H9 (cell line): ENCODE measurements around the gene OR5H6. TPM values are rescaled to one million over a fixed set of nuclear protein-coding genes. Genes with fewer than 3 reads are reported as not detected.

ENCODE experiments used
- DNase-seq: peaks from one replicate; pipeline ENCODE4 v3.0.0-alpha.2; 2017
- H2AFZ ChIP-seq: one replicate; pipeline ENCODE4 v1.6.1; 2013; ENCODE audit warnings: mild to moderate bottlenecking, low read length, control low read depth, moderate library complexity
- H2AK5ac ChIP-seq: 2 replicates; pipeline ENCODE4 v1.6.1; 2013; ENCODE audit warnings: low read length, control low read depth, mixed read lengths; ENCODE audit not compliant: insufficient read length
- H2BK120ac ChIP-seq: one replicate; pipeline ENCODE4 v1.6.1; 2013; ENCODE audit warnings: low read depth, mild to moderate bottlenecking, low read length, control low read depth, inconsistent platforms; ENCODE audit not compliant: poor library complexity, severe bottlenecking
- H2BK12ac ChIP-seq: 2 replicates; pipeline ENCODE4 v1.6.1; 2013; ENCODE audit warnings: low read length, control low read depth, mixed read lengths, low read depth; ENCODE audit not compliant: insufficient read length
- H2BK15ac ChIP-seq: 2 replicates; pipeline ENCODE4 v1.6.1; 2013; ENCODE audit warnings: low read depth, low read length, control low read depth
- H2BK20ac ChIP-seq: one replicate; pipeline ENCODE4 v1.6.1; 2013; ENCODE audit warnings: low read depth, mild to moderate bottlenecking, low read length, control low read depth, inconsistent platforms; ENCODE audit not compliant: poor library complexity, severe bottlenecking
- H2BK5ac ChIP-seq: 2 replicates; pipeline ENCODE4 v1.6.1; 2013; ENCODE audit warnings: low read length, control low read depth, mixed read lengths; ENCODE audit not compliant: insufficient read length
- H3K14ac ChIP-seq: 2 replicates; pipeline ENCODE4 v1.6.1; 2013; ENCODE audit warnings: low read length, control low read depth; ENCODE audit not compliant: insufficient read depth
- H3K18ac ChIP-seq: 2 replicates; pipeline ENCODE4 v1.6.1; 2013; ENCODE audit warnings: low read depth, mild to moderate bottlenecking, mixed read lengths, low read length, control low read depth; ENCODE audit not compliant: insufficient read length
- H3K23ac ChIP-seq: 2 replicates; pipeline ENCODE4 v1.6.1; 2013; ENCODE audit warnings: low read length, control low read depth, mixed read lengths, low read depth; ENCODE audit not compliant: insufficient read length
- H3K23me2 ChIP-seq: 2 replicates; pipeline ENCODE4 v1.6.1; 2013; ENCODE audit warnings: low read depth, mild to moderate bottlenecking, mixed read lengths, low read length, control low read depth; ENCODE audit not compliant: insufficient read length, poor library complexity, severe bottlenecking
- H3K27ac ChIP-seq: 2 replicates; pipeline ENCODE4 v1.5.1; 2013; ENCODE audit warnings: low read length, control low read depth, mixed read lengths, low read depth; ENCODE audit not compliant: insufficient read length
- H3K27me3 ChIP-seq: 2 replicates; pipeline ENCODE4 v1.6.1; 2013; ENCODE audit warnings: low read length, control low read depth, inconsistent platforms; ENCODE audit not compliant: insufficient read depth
- H3K4ac ChIP-seq: 2 replicates; pipeline ENCODE4 v1.6.1; 2013; ENCODE audit warnings: low read depth, mild to moderate bottlenecking, control low read depth, inconsistent platforms, low read length, moderate library complexity
- H3K4me1 ChIP-seq: 2 replicates; pipeline ENCODE4 v1.6.1; 2013; ENCODE audit warnings: low read length, control low read depth, inconsistent platforms; ENCODE audit not compliant: insufficient read depth
- H3K4me2 ChIP-seq: 2 replicates; pipeline ENCODE4 v1.6.1; 2013; ENCODE audit warnings: low read length, control low read depth, mixed read lengths; ENCODE audit not compliant: insufficient read length, insufficient read depth
- H3K56ac ChIP-seq: 2 replicates; pipeline ENCODE4 v1.6.1; 2013; ENCODE audit warnings: low read depth, mild to moderate bottlenecking, mixed read lengths, low read length, control low read depth; ENCODE audit not compliant: insufficient read length
- H3K79me1 ChIP-seq: 2 replicates; pipeline ENCODE4 v1.6.1; 2013; ENCODE audit warnings: low read depth, mild to moderate bottlenecking, moderate library complexity, low read length, control low read depth, inconsistent platforms; ENCODE audit not compliant: insufficient read depth, poor library complexity, severe bottlenecking
- H3K79me2 ChIP-seq: 2 replicates; pipeline ENCODE4 v1.6.1; 2013; ENCODE audit warnings: low read length, control low read depth, inconsistent platforms; ENCODE audit not compliant: insufficient read depth
- H3K9ac ChIP-seq: 2 replicates; pipeline ENCODE4 v1.6.1; 2013; ENCODE audit warnings: low read length, control low read depth, mixed read lengths; ENCODE audit not compliant: insufficient read length; ENCODE audit errors: extremely low read depth
- H3K9me3 ChIP-seq: one replicate; pipeline ENCODE4 v1.6.1; 2013; ENCODE audit warnings: low read depth, low read length, inconsistent platforms; ENCODE audit not compliant: control insufficient read depth
- H3T11ph ChIP-seq: one replicate; pipeline ENCODE4 v1.6.1; 2013; ENCODE audit warnings: mild to moderate bottlenecking, low read length, control low read depth, inconsistent platforms
- H4K20me1 ChIP-seq: one replicate; pipeline ENCODE4 v1.6.1; 2013; ENCODE audit not compliant: control insufficient read depth, insufficient read length, insufficient read depth
- H4K5ac ChIP-seq: 2 replicates; pipeline ENCODE4 v1.6.1; 2013; ENCODE audit warnings: low read depth, mild to moderate bottlenecking, mixed read lengths, low read length, control low read depth; ENCODE audit not compliant: insufficient read length
- H4K8ac ChIP-seq: replicated peaks from 2 replicates; pipeline ENCODE4 v1.6.1; 2013; ENCODE audit warnings: low read length, control low read depth, mixed read lengths, low read depth; ENCODE audit not compliant: insufficient read length
- H4K91ac ChIP-seq: 2 replicates; pipeline ENCODE4 v1.6.1; 2013; ENCODE audit warnings: low read depth, mild to moderate bottlenecking, moderate library complexity, mixed read lengths, low read length, control low read depth; ENCODE audit not compliant: insufficient read length
- H3K27ac Mint-ChIP-seq, 3 experiments: 2 replicates in 2 of 3; 3 replicates in 1 of 3; pipeline ENCODE4 v1.8.0; 2020 to 2021; ENCODE audit warnings: mixed read lengths in 3 of 3, mild to moderate bottlenecking in 1 of 3, moderate library complexity in 1 of 3
- H3K27me3 Mint-ChIP-seq: 2 replicates; pipeline ENCODE4 v1.8.0; 2021; ENCODE audit warnings: low read depth, mild to moderate bottlenecking, moderate library complexity, mixed read lengths
- H3K36me3 Mint-ChIP-seq, 3 experiments: 2 replicates in 2 of 3; 3 replicates in 1 of 3; pipeline ENCODE4 v1.8.0; 2020 to 2021; ENCODE audit warnings: low read depth in 3 of 3, mixed read lengths in 3 of 3; ENCODE audit not compliant: insufficient read depth in 1 of 3
- H3K4me1 Mint-ChIP-seq, 2 experiments: 2 replicates each; pipeline ENCODE4 v1.8.0; 2020; ENCODE audit warnings: mixed read lengths in 2 of 2
- H3K4me3 Mint-ChIP-seq, 2 experiments: 2 replicates in 1 of 2; 3 replicates in 1 of 2; pipeline ENCODE4 v1.8.0; 2020 to 2021; ENCODE audit warnings: mild to moderate bottlenecking in 2 of 2, mixed read lengths in 2 of 2, moderate library complexity in 1 of 2
- H3K9me3 Mint-ChIP-seq, 2 experiments: 2 replicates in 1 of 2; 3 replicates in 1 of 2; pipeline ENCODE4 v1.8.0; 2020; ENCODE audit warnings: mild to moderate bottlenecking in 2 of 2, mixed read lengths in 2 of 2, moderate library complexity in 1 of 2
- CTCF ChIP-seq: fragments of 200-600 bp; sonication (generic); conservative IDR thresholded peaks from 3 replicates; pipeline ENCODE4 v1.8.0; 2021; ENCODE audit warnings: antibody characterized with exemption, mild to moderate bottlenecking
- WGBS: extraction: QIAGEN DNeasy Blood & Tissue Kit; methylation state at CpG from one replicate; pipeline ENCODE4 v1.1.7; 2013; ENCODE audit warnings: missing lambda C conversion rate, low lambda C conversion rate, mixed read lengths; ENCODE audit not compliant: insufficient read length; ENCODE audit errors: extremely low coverage; 5-methylcytosine and 5-hydroxymethylcytosine counted together
- total RNA-seq: library from RNA; stranded (reverse); gene quantifications from 2 replicates; pipeline ENCODE4 v1.2.1, GENCODE V29; 2021

OR5H6 gene
- total RNA-seq, 1 experiment from 2014 or later = not detected

- Histone ChIP-seq H2BK15ac (no peak overlapping the region), H4K8ac (no peak overlapping the region), H3K79me2 (no peaks in the 10 kb centered on the region), H2AFZ (no peak overlapping the region), H3K4me2 (no peak overlapping the region), H3K56ac (no peak overlapping the region), H3K23ac (no peak overlapping the region), H3T11ph (no peak overlapping the region), H2BK120ac (no peak overlapping the region), H3K79me1 (no peaks in the 10 kb centered on the region), H3K18ac (no peak overlapping the region), H3K27me3 (no peaks in the 10 kb centered on the region), H4K20me1 (no peaks in the 10 kb centered on the region), H3K4me1 (no peaks in the 10 kb centered on the region), H2BK20ac (no peak overlapping the region), H3K23me2 (no peaks in the 10 kb centered on the region), H2AK5ac (no peak overlapping the region), H3K9ac (no peak overlapping the region), H3K9me3 (no peaks in the 10 kb centered on the region), H4K91ac (no peak overlapping the region), H2BK5ac (no peak overlapping the region), H3K14ac (no peak overlapping the region), H2BK12ac (no peak overlapping the region), H4K5ac (no peak overlapping the region), H3K27ac (no peak overlapping the region), H3K4ac (no peak overlapping the region)
- no peak for DNase-seq
- H3K9me3 Mint-ChIP-seq = no peaks in the 10 kb centered on the region; a peak in 1 of 5 replicates
- no peak overlapping the region for H3K27ac Mint-ChIP-seq
- H3K27me3 Mint-ChIP-seq = no peaks in the 10 kb centered on the region
- no CpG with 5 or more reads among the region's 1 CpG for WGBS
- TF ChIP-seq CTCF = no peak
- H3K36me3 Mint-ChIP-seq = peaks cover 0 to 14% (median 0%) of the 10 kb centered on the region in 3 experiments; a peak in 2 of 7 replicates
- H3K4me1 Mint-ChIP-seq = no peaks in the 10 kb centered on the region
- H3K4me3 Mint-ChIP-seq = no peak overlapping the region
These were observed 26.9 kb downstream of the OR5H6 start for GRCh38 chr3:98290916-98291315.
